HG03045 (cell line): ENCODE data around the gene CERS3.

Experiments used
- ATAC-seq: cut with Tn5 transposase; IDR thresholded peaks from one replicate; pipeline ENCODE4 v1.9.1; 2021; ENCODE audit warnings: mild to moderate bottlenecking, moderate library complexity; ENCODE audit not compliant: unreplicated experiment

Gene CERS3

GRCh38 chr15:100528833-100529428 is at the start of gene CERS3:
Gene CERS3, minus strand, starts transcription at chr15:100528950. Its CDS starts 27,101 bp downstream, at chr15:100501849.
- ATAC-seq: no peak

- no peak for ATAC-seq
These were observed 44.8 kb upstream of the CERS3 start for GRCh38 chr15:100573526-100573925.

- no peak for ATAC-seq
These were observed 43.7 kb upstream of the CERS3 start for GRCh38 chr15:100572362-100572983.

- ATAC-seq: no peak
These were observed 42.9 kb upstream of the CERS3 start for GRCh38 chr15:100571592-100572167.

DNA sequence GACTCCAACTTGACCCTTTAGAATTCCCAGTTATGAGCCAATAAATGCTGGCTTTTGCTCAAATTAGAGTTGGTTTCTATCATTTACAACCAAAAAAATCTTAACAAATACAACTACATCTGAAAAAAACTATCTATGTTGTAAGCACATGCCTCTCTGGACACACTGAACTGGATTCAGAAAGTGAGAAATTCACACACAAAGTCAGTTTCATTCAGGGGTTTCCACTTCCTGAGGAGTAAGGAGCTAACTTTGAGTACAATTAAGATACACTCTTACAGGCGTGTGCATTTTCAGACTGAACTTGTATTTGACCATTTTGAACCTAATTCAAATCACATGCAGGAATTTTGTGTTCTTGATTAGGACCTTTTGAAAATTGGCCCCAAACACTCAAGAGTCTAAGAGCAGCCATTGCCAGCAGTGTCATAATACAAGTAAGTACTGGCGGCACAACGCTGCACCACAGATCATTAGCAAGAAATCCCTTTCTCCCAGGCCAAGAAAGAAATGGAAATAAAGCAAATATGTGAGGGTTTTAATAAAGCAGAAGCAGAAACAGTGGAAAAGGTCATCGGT is 42.1 kb upstream of the CERS3 start:
- ATAC-seq: no peak

- no peak for ATAC-seq
These were observed 41.5 kb upstream of the CERS3 start for GRCh38 chr15:100570275-100570674.

GRCh38 chr15:100569391-100569790 is 40.6 kb upstream of the CERS3 start:
- ATAC-seq: no peak

- no peak for ATAC-seq
These were observed 38.3 kb upstream of the CERS3 start for GRCh38 chr15:100566850-100567628.

- ATAC-seq: no peak
These were observed 36.8 kb upstream of the CERS3 start for GRCh38 chr15:100565591-100565990.

DNA sequence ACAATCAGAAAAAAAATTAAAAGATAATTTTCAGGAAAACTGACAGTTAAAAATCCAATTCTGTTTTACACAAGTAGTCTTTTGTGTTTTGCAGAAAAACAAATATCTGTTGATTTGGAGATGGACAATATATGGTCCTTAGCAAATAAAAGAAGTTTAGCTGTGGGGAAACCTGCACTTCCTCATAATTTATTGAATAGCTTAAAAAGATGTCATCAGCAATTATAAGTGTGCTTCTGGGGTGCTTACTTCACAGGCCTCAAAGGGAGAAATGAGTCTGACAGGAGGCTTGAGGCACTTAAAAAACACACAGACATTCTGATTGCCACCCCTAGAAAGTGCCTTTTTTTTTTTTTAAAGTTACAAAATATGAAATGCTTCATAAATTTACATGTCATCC is 31.6 kb upstream of the CERS3 start:
- ATAC-seq: no peak

- no peak for ATAC-seq
These were observed 30.6 kb upstream of the CERS3 start for GRCh38 chr15:100559330-100559729.

DNA sequence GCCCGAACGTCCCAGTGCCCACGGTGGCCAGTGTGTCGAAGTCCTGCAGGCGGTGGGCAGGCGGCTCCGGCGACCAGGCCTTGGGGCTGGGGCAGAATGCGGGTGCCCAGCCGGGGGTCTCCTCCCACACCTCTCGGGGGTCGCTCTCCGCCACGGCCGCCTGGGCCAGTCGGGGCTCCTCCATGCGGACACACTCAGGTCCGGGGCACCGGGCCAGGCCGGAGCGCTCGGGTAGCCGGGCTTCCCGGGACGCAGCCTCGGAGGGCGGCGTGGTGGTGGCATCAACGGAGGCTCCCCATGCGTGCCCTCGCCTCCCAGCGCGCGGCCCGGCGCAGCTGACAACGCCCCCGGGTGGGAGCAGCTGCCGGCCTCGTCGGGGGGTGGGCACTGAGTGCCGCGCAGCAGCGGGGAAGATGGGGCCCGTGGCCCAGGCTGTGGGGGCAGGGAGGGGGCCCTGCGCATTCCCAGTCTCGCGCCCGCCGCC is 30.1 kb upstream of the CERS3 start:
- ATAC-seq: no peak

GRCh38 chr15:100553468-100553867 is 24.7 kb upstream of the CERS3 start:
- ATAC-seq: no peak

GRCh38 chr15:100547961-100548360 is 19.2 kb upstream of the CERS3 start:
- ATAC-seq: no peak

GRCh38 chr15:100544946-100545345 is 16.2 kb upstream of the CERS3 start:
- ATAC-seq: no peak

DNA sequence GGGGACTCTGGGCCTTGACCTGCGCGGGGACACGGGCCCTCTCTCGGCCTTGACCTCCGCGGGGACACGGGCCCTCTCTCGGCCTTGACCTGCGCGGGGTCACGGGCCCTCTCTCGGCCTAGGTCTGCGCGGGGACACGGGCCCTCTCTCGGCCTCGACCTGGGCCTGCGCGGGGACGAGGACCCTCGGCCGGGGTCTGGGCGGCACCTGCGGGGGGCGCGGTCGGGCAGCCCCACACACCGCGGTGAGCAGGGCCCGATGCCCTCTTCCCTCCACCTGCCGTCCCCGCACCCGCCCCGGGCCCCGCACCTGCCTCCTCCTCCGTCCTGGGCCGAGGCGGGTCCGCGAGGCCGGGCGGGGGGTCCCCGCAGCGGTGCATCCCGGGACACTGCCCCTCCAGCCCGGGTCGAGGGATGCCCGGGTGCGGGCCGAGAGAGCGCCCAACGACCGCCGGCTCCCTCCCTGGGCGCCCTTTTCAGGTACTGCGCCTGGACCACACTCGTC is 15.6 kb upstream of the CERS3 start:
- no peak for ATAC-seq

- ATAC-seq: no peak
These were observed 13.5 kb upstream of the CERS3 start for GRCh38 chr15:100542290-100542689.

- ATAC-seq: no peak
These were observed 8.6 kb upstream of the CERS3 start for GRCh38 chr15:100537331-100537730.

GRCh38 chr15:100536733-100537132 is 8.0 kb upstream of the CERS3 start:
- no peak for ATAC-seq

DNA sequence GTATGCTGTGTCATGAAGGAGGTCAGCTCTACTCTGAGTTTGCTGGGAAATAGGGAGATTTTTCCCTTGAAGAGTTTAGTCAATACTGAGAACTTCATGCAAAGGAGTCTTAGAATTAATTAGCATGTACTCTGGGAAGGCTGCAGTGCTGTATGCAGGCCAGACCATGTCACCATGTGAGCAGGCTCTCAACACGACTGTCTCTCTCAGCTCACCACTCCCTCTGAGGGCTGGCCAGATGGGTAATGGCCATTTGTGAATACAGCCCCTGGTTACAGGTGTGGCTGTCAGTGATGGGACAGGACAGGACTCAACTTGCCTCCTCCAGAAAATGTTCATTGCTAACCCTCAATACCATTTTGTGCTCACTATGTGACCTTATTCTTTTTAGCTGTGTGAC is 5.1 kb upstream of the CERS3 start:
- ATAC-seq: no peak

DNA sequence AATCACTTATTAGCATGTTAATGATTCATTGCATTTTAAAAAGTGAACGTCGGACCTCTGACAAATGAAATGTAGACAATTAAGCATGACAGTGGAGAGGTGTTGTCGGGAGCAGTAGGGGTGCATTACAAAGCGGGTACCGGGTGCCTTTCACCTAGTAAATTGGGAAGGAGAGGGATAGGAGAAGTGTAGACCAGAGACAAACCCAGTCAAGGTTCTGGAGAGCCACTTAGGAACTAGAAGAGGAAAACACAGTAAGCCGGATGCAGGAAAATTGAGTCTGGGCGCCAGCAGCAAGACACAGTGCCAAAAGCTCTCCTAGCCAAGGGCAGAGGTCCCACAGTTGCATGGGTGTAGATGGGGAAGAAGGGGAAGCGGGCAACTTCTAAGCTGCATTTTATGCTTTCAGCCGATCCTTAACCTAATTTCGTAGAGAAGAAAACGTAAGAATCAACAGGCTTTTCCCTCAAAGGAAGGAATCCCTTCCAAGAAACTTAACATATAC is 3.1 kb upstream of the CERS3 start:
- ATAC-seq: no peak
